Thoracic aorta (tissue), 2 donors: ENCODE results near the gene CHST12. TPM values are rescaled to one million over a fixed set of nuclear protein-coding genes. Genes with fewer than 3 reads are reported as not detected.
A peak's percentile ranks its signal among the peaks of the same experiment; 100 is the strongest.
"Not testable (repeated sequence)": the region's sequence is repeated elsewhere in the genome, so short reads cannot be mapped to it uniquely, and the experiment has no call there.

Experiments
- ATAC-seq: fragments of 150-250 bp; one replicate; pipeline ENCODE4 v1.8.0; 2017; ENCODE audit warnings: low read depth; ENCODE audit not compliant: insufficient number of reproducible peaks, low FRiP score
- DNase-seq: peaks from one replicate; pipeline ENCODE4 v3.0.0-alpha.2; 2020; ENCODE audit warnings: low spot score
- H3K27ac ChIP-seq, 2 donors: fragments of 200-600 bp; sonication (generic); 1 replicate in 1 of 2; 2 replicates in 1 of 2; pipeline ENCODE4 v1.5.1; 2016; ENCODE audit warnings: mild to moderate bottlenecking in 2 of 2, moderate library complexity in 2 of 2
- H3K27me3 ChIP-seq: fragments of 200-600 bp; sonication (generic); replicated peaks from 2 replicates; pipeline ENCODE4 v1.6.0; 2016; ENCODE audit warnings: mild to moderate bottlenecking; ENCODE audit not compliant: insufficient read depth
- H3K36me3 ChIP-seq: fragments of 200-600 bp; sonication (generic); one replicate; pipeline ENCODE4 v1.5.1; 2016
- H3K4me1 ChIP-seq, 2 donors: fragments of 200-600 bp; sonication (generic); 1 replicate in 1 of 2; 2 replicates in 1 of 2; pipeline versions ENCODE4 v1.5.1 to v1.6.0; 2016; ENCODE audit warnings: low read depth in 2 of 2, mild to moderate bottlenecking in 1 of 2; ENCODE audit not compliant: control insufficient read depth in 1 of 2
- H3K4me3 ChIP-seq: fragments of 200-600 bp; sonication (generic); 2 replicates; pipeline ENCODE4 v1.5.1; 2016; ENCODE audit warnings: mild to moderate bottlenecking
- H3K9me3 ChIP-seq: fragments of 200-600 bp; sonication (generic); 2 replicates; pipeline ENCODE4 v1.5.1; 2016
- CTCF ChIP-seq: fragments of 200-600 bp; sonication (generic); IDR thresholded peaks from one replicate; pipeline ENCODE4 v1.5.1; 2019; ENCODE audit warnings: antibody characterized with exemption
- total RNA-seq, 2 donors: library from RNA; depleted of rRNA; stranded (reverse); fragments of >200 nt; gene quantifications; one replicate each; pipeline versions ENCODE4 v1.1.0 to v1.2.3, GENCODE V29; 2016

The CHST12 gene
- total RNA-seq, 2 donors from 2014 or later, result 18.7 to 19.1 TPM

GRCh38 chr7:2451171-2452073 lies 48.0 kb downstream of the CHST12 start:
- H3K36me3 ChIP-seq, result no peaks in the 10 kb centered on the region
- no peaks in the 10 kb centered on the region for H3K9me3 ChIP-seq
- H3K4me3 ChIP-seq, result peak overlapping the region; percentile 72
- peak; percentile 81 for TF ChIP-seq CTCF
- peaks cover 0 to 11% of the 10 kb centered on the region in 2 donors for H3K4me1 ChIP-seq
- ATAC-seq, result no peak
- no peak overlapping the region for H3K27ac ChIP-seq
- peak; percentile 32 for DNase-seq
- H3K27me3 ChIP-seq, result no peaks in the 10 kb centered on the region

GRCh38 chr7:2452074-2452507 lies 48.7 kb downstream of the CHST12 start:
- ATAC-seq (no peak), DNase-seq (no peak)
- Histone ChIP-seq H3K4me1 (peaks cover 0 to 11% of the 10 kb centered on the region in 2 donors), H3K27ac (no peak overlapping the region), H3K9me3 (no peaks in the 10 kb centered on the region), H3K27me3 (no peaks in the 10 kb centered on the region), H3K36me3 (no peaks in the 10 kb centered on the region), H3K4me3 (peak overlapping the region; percentile 72)
- TF ChIP-seq CTCF, result no peak

- H3K4me1 ChIP-seq, result peaks cover 0 to 11% of the 10 kb centered on the region in 2 donors
- H3K36me3 ChIP-seq, result no peaks in the 10 kb centered on the region
- no peak overlapping the region for H3K27ac ChIP-seq
- no peaks in the 10 kb centered on the region for H3K9me3 ChIP-seq
- no peak for ATAC-seq
- no peak overlapping the region for H3K4me3 ChIP-seq
- DNase-seq, result no peak
- no peak for TF ChIP-seq CTCF
- no peaks in the 10 kb centered on the region for H3K27me3 ChIP-seq
These were observed 49.3 kb downstream of the CHST12 start for GRCh38 chr7:2452643-2453270.

- not testable (repeated sequence) for DNase-seq, H3K27me3 ChIP-seq
These were observed 50.4 kb downstream of the CHST12 start for GRCh38 chr7:2453849-2454248.

GRCh38 chr7:2459674-2460073 lies 56.3 kb downstream of the CHST12 start:
- TF ChIP-seq CTCF, result no peak
- DNase-seq (no peak), ATAC-seq (no peak)
- Histone ChIP-seq H3K4me3 (no peak overlapping the region), H3K27me3 (no peaks in the 10 kb centered on the region), H3K36me3 (no peaks in the 10 kb centered on the region), H3K4me1 (no peaks in the 10 kb centered on the region), H3K9me3 (no peaks in the 10 kb centered on the region), H3K27ac (no peak overlapping the region)

More at GRCh38 chr7:2453849-2454248, 50.4 kb downstream of the CHST12 start:
- not testable (repeated sequence) for H3K27ac ChIP-seq, ATAC-seq, H3K36me3 ChIP-seq, H3K9me3 ChIP-seq, H3K4me3 ChIP-seq
- H3K4me1 ChIP-seq, result peaks cover 0 to 11% of the 10 kb centered on the region in 2 donors
